Limb (tissue), 2 donors: ENCODE measurements around the gene FOXD3.

ENCODE experiments used
- DNase-seq, 2 donors: peaks; one replicate each; pipeline ENCODE4 v3.0.0-alpha.2; 2016; ENCODE audit errors: extremely low spot score in 2 of 2

Gene FOXD3

DNA sequence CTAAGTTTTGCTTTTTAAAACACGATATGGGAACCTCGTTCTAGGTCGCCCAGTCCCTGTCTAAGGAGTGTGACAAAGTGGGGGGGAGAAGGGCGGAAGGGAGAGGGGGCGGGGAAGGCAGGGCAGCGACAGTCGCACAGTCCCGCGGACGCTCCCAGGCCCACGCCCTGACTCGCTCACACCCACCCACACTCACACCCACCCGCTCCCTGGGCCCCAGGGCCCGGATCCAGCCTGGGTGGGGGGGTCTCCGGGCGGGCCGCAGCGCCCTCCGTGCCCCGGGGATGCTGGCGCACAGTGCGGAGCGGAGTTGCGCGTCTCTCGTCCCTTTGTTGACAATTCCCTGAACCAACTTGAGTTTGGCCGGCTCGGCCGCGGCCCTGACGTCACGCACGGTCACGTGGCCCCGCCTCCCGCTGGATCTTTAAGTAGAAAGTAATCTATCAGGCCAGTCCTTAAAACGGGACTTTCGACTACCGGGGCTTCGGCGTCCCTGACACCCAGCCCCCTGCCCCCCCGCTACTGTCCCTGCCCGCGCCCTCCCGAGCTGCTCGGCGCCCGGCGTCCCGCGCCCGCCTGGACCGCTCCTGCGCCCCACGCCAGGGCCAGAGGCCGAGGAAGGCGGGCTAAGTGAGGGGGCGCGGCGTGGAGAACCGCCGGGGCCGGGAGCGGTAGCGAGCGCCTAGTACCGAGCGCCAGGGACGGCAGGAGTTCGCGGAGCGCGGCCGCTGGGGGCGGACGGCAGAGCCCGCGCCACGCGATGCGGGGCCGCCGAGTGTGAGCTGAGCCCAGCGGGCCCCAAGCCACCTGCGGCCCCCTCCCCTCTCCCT, at the start of gene FOXD3:
TSS of gene FOXD3 (plus strand) at position 454 of the 830 bp plus-strand sequence. CDS start 492 bp downstream, outside the sequence.
- peak in 1 of 2 donors; percentile 82 for DNase-seq

DNA sequence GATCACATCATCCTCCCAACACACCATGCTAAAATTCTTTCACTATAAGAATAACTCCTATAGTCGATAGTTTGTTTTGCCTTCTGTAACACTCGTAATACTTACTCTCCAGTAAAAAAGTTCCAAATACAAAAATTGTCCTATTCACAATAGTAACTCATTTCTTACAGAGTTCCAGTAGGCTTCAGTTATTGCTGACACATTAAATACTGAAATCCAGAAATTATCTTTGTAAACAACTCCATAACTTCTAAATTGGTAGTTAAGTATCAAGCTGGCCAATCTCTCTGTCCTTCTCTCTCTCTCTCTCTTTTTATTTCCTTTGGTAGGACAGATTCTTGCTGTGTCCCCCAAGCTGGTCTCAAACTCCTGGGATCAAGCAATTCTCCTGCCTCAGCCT, 49.6 kb upstream of the FOXD3 start:
- DNase-seq, result no peak

DNA sequence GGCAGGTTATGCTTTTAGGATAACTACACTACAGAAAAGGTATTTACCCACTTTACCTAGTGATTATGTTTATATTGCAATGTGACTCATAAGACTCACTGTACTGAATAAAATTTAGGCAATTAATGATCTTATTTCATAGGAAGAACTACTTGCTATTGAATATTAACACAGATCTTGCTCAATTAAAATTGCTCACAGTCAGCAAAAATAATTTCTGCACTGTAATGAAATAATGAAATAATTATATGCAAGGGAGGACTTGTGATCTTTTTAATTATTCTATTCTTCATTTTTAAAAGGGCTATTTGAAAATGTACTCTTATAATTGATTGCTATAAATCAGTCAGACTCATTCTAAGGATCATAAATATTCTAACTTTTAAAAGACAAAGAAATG, 48.0 kb upstream of the FOXD3 start:
- no peak for DNase-seq

DNA sequence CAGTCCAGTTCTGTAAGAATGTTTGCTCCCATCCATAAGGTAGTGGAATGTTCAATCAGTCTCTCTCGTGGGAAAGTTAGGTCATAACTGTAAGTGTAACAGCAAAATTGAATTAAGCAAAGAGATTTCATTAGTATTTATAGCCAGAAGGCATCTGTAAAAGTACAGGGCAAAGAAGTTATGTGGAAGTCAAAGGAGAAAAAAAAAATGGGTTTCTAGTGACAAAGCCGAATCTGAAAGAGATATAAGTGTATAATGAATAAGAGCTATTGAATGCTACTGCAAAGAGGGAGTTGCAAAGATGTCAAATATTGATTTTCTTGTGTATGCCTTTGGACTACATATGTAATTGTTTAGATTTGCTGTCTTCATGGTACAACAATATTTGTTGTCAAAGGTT, 47.4 kb upstream of the FOXD3 start:
- no peak for DNase-seq

DNA sequence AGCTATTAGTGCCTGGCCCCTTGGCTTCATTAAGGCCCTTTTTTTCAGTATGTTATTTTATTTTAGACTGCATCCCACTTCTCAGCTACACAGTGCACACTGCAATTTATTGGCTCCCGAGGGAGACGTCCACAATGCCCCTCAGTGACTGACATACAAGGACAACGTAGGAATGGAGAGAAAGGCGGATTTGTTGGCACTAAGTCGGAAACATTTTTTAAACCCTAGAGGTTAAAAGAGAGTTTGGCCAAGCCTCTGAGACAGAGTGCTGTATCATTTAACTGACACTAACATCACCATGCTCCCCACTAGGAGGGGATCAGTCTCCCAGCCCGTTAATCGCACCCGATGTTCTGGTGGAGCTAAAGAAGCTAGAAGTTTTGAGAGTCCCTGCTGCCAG, 45.7 kb upstream of the FOXD3 start:
- no peak for DNase-seq

DNA sequence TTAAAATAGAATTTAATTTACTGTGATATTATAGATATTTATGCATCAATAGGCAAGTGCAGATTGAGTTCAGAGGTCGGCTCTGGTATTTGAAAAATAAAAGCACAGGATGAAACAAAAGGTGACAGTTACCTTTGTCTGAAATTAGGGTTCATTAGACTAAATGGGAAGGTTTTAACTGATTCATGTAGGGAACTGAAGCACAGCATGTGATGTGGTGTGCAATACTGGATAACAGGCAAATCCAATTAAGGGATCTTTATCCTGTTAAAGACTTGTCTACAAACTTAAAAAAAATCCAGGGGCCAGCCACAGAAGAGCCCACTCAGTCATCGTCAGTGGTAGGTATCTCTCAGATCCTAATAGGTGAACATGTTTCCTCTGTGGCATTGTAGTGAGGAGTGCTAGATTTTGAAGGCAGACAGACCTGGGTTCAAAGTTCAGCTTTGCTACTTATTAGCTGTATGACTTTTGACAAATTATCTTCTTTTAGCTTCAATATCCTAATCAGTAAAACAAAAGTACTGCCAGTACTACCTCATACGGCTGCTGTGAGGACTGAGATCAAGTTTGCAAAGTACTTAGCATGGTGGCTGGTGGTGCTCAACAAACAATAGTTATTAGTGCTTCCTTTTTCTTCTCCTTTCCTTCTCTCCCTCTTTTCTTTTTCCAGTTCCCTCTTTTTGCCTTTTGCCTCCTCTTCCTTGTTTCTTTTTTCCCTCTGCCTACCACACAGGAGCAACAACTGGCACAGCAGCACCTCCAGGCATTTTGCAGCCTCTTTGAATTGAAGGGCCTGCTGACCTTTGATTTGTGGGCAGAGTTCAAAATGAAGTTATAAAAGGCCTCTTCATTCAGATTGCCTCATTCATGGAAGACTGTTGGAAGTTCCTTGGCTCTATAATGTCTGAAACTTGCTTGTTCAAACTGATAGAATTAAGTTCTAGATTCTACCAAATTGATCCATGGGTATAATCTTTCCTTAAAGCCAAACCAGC, 44.9 kb upstream of the FOXD3 start:
- DNase-seq, result no peak

DNA sequence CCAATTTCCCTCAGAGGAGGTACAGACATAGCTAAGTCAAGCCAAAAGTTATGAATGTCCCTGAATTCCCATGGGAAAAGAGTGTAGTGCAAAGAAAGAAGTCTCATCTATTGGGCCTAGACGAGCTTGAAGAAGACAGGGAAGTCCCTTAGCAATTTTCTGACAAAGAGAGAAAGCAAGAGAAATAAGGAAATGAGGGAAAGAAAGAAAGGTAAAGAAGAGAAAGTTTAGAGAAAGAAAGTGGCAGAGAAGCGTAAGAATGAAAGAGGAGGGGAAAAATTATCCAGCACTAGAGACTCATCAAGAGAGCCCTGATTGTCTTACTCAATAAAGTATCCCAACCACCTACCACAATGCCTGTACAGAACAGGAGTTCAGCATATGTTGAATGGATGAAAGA, 40.6 kb upstream of the FOXD3 start:
- DNase-seq, result no peak

DNA sequence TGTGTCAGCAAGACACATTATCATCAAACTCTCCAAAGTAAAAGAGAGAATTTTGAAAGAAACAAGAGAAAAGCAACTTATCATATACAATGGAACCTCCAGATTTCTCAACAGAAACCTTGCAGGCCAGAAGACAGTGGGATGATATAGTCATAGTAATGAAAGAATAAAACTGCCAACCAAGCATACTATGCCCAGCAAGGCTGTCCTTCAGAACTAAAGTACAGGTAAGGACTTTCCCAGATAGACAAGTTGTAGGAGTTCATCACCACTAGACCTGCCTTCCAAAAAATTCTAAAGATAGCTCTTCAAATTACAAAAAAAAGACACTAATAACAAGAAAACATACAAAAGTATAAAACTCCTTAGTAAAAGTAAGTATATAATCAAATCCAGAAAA, 33.2 kb upstream of the FOXD3 start:
- DNase-seq, result no peak

DNA sequence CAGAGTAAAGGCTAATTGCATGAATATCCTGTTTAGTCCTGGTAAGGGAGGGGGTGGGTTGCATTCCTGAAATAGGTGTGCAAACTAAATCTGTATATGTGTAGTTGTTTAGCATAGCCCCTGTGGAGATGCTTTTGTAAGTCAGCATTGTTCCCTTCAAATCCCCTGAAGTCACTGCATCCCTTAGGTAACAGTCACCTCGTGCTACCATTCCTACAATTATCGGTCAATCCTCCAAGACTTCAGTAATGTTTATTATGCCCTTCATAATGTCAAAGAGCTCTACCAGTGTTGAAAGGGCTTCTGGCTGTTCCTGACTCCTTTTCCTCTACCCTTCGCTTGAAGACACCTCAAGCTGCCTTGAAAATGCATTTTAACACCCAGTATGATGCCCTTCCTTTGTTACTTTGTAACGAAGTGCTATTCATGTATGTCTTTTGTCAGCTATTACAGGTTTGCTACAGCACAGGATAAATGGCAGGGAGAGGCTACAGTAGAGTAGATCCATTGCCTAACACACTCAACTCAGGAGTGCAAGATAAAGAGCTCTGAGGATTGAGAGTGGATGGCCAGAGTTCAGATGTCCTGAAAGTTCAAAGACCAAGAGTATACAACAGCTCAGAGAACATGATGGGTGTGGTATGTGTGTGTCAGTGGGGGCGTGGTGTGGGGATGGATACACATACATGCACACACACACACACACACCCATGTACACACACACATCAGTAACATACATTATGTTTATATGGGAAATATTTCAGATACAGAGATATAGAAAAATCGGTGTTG, 27.4 kb upstream of the FOXD3 start:
- DNase-seq, result no peak

DNA sequence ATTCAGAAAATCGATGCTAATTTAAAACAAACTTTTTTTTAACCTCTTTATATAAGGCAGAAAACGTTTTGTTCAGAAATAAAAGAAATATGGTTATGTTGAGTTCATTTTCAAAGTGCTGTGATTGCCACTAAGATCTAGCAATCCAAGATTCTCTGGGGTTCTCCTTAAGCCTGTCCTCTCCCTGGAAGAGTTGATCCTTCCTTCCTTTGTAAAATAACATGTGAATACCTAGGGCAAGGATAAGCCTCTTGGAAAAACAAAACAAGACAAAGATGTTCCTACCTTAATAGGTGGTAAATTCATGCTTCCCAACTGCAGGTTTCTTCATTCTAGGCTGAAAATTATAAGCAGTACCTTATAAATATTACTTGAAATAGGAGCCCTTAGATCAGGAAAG, 18.0 kb upstream of the FOXD3 start:
- no peak for DNase-seq

DNA sequence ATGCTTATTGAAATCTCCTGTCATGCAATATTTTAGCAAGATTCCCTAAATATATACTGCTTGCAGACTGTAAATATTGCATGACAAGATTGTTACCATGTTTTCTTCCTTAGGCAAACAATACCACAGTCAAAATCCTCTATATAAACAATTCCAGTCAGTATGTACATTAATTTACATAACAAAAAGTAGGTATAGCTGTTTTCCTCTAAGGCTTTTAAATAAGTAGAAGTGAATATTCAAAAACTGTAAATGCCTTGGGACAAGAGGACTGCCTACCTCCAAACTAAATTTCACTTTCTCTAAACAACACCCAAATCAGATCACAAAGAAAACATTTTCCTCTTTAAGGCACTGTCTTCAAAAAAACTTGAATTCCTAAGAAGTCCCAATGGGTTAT, 17.3 kb upstream of the FOXD3 start:
- DNase-seq, result no peak

DNA sequence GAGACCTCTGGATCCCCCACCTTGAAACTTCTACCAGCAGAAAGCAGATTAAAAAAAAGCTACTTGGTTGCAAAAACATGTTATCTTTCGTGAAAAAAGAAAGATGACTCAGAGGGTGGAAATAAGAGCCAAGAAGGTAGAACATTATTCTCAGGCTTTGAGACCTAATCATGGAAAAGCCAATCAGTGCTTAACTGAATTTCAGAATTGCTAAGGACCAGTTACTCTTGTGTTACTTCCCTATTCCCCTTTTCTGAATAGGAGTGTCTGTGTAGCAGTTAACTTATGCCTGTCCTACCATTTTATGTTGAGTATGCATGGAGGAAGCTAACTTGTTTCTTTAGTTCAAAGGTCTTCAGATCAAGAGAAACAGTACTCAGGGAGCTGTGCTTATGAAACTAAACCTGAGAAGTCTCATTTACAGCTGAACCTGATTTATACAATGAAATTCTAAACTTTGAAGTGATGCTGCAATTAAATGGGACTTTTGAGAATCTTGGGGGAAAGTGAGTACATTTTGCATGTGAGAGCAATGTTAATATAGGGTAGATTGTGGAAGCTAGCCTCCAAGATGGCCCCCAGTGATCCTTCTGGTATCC, 15.1 kb upstream of the FOXD3 start:
- DNase-seq, result no peak

DNA sequence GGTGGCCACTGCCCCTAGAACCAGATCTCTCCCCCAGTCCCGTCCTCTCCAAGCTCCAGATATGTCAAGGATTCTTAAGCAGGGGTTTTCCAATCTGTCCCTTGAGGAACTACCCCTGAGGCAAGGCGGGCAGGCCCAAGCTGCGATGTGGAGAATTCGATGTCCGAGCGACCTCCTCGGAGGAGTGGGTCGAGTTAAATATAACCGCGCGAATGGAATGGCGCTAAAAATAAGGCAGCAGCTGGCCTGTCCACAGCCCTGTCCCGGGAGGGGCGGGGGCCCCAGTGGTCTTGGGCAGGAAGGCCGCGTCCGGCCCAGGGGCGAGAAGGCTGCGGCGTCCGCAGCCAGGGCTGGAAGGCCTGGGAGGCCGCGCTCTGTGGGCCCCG, 5.8 kb upstream of the FOXD3 start:
- peak in 1 of 2 donors; percentile 50 for DNase-seq

DNA sequence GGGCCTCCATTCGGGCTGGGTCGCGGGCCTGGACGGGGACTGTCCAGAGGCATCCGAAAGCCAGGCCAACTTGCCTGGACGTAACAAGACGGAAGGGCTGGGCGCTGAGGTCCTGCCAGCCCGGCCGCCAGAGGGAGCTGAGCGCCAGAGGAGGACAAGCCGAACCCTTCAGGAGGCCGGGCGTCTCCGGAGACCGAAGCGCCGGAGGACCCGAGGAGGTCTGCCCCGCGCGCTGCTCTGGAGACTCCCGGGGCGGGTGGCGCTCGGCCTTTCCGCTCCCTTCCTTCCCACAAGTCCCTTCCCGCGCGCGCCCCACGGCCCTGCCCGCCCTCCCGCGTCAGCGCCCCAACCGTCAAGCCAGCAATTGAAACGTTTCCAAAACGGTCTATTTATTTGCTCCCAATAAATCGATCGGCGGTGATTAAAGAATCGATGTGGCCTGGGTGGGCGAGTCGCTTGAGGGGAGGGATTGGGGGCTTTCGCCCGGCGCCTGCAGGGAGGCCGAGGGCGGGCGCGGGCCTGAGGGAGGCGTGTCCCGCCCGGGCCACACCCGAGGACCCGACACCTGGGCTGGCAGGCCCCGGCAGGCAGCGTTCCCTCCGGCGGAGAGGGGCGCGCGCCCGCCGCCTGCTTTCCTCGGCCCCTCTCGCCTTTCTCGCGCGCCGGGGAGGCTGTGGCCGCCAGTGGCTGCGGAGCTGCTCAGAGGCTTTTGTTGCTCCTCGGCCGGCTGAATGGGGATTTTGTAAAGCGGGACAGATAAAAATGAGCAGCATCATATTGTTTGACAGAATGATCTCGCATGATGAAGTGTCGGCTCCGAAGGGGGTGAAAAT, 5.2 kb upstream of the FOXD3 start:
- DNase-seq, result peak in 1 of 2 donors; percentile 73

DNA sequence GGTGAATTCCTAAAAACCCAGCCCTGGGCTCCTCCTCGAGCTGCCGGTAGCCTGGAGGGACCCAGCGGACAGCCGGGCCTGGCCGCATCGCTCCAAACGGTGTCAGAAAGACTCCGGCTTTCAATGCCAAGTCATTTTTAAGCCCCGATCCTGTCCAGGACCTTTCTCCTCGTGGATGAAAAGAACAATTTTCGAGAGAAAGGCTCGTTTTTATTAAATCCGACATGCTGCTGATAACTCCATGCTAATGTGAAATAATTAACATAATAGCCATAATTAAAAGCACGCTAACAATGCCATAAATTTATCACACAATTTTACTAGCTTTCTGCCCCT, 4.6 kb upstream of the FOXD3 start:
- DNase-seq, result no peak

DNA sequence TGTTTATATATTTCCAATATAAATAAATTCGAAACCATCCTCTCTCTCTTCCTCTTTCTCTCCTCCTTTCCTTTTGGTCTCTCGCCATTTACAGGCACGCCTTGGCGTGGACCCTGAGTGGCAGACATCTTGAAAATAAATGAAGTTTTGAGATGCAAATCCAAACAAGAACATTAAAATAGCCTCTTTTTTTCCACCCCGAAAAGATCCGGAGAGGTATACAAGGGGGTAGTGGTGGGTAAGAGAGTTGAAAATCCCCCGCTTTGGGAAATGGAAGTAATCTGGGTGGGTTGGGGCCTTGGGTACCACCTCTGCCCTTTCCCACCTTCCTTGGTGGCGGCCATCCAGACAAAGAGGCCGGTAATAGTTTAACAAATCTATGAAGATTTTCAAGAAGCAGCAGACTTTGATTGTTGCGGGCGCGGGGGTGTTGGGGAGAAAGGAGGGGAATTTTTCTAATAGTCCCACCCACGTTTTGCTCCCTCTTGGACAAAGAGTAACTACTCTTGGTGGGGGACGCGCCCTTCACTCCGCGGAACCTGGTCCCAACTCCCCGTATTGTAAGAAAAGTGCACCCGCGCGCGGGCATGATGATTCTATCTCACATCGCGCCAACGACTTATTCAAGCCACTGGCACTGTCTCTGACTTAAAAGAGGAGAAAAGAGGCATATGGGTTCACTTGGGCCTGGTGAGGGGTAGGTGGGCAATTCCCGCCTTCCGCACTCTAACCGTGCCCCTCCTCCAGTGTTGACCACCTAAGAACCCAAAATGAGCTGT, 4.0 kb upstream of the FOXD3 start:
- peak in 1 of 2 donors; percentile 55 for DNase-seq

DNA sequence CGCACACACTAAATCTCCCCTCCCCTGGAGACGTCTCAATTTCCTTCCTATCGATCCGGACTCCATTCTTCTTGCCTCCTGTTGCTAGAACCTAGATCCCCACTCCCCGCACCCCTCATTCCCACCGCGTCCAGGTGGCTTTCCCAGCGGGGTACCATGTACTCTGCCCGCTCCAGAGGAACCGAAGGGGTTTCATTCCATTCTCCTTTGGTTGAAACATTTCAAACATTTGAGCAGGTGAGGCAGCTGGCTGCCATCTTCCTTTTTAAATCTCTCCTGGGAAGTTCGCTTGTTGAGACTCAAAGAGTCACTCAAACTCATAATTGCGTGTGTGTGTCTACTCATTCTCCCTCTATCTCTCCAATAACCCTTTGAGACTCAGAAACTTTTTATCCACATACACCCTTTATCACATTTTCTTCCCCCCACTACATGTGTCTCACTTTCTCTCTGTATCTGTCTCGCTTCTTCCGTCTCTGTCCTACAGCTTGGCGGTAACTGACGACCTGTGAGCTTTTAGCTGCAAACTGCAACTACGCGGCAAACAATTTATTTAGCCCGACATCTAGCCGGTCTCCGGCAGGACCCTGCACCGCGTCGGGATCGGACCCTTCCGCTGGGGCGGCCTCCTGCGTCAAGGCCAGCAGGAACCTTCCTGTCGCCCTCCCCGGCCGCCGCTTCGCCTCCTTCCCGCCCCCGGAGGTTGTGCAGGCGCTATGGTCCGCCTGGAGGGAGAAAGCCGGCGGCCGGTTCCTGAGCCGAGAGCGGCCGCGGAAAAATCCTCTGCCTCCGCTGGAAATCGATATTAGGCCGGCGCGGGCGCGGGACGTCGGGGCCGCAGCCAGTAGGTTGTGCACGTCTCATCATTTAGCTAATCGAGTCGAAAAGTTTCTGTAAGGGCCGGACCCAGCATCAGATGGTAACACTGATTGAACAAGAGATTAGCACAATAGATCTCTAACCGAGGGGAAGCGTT, 3.0 kb upstream of the FOXD3 start:
- peak in 1 of 2 donors; percentile 63 for DNase-seq

DNA sequence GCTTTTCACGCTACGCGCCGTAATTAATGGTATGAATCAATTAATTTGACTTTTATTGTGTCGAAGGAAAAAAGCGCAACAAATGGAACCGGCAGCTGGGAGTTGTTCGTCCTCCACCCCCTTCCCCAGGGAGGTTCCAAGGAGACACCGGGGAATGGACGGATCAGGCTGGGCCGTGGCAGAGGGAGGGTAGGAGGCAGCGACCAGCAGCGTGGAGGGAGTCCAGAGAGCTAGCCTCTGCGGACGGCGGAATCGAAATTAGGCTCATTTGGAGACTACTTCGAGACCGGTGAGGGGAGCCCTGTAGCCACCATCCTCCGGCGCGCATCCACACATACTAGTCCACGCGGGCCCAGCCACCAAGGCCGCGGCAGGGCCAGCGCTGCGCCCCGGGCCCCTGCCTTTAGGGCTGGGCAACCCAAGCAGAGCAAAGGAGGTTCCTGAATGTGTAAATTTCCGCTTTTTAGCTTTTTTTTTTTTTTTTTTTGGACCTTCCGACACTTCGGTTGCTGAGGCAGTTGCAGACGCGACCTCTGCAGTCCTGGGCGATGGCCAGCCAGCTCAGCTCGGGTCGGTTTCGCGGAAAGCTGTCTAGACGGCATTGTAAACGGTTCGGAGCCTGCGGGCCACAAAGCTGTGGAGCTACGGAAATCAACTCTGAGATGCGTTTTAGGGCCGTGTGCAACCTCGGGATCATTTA, 2.2 kb upstream of the FOXD3 start:
- peak in 1 of 2 donors; percentile 63 for DNase-seq
